ENCODE results near the gene LSM4.

Gene LSM4

GRCh38 chr19:18311502-18312091 is 11.3 kb downstream of the LSM4 start:
- DNase-seq (ENCODE audit: low spot score in 2 of 2), result no peak
- in situ Hi-C loops (cut with MboI; ENCODE audit: low sequenced_read_pairs), result no loop called here

GRCh38 chr19:18310966-18311365 is 11.9 kb downstream of the LSM4 start:
- no peak for DNase-seq (ENCODE audit: low spot score in 2 of 2)
- peaks cover 86% of the 10 kb centered on the region for H3K36me3 ChIP-seq (replicated peaks)

More at GRCh38 chr19:18311502-18312091, 11.3 kb downstream of the LSM4 start:
- no peak overlapping the region for H3K4me3 ChIP-seq
- H3K9me3 ChIP-seq, result no peaks in the 10 kb centered on the region
- no peaks in the 10 kb centered on the region for H3K4me1 ChIP-seq
- H3K27me3 ChIP-seq (ENCODE audit: low read depth), result no peaks in the 10 kb centered on the region
- H3K36me3 ChIP-seq (replicated peaks), result peaks cover 87% of the 10 kb centered on the region

GRCh38 chr19:18310118-18310909 is 12.6 kb downstream of the LSM4 start:
- in situ Hi-C loops (cut with MboI; ENCODE audit: low sequenced_read_pairs), result no loop called here
- Histone ChIP-seq H3K36me3 (replicated peaks) (peaks cover 79% of the 10 kb centered on the region), H3K9me3 (no peaks in the 10 kb centered on the region), H3K27me3 (ENCODE audit: low read depth) (no peaks in the 10 kb centered on the region), H3K4me1 (peaks cover under 1% of the 10 kb centered on the region; the same call in 1 of the 2 replicates), H3K4me3 (no peak overlapping the region)
- no peak for DNase-seq (ENCODE audit: low spot score in 2 of 2)

More at GRCh38 chr19:18310966-18311365, 11.9 kb downstream of the LSM4 start:
- Histone ChIP-seq H3K4me3 (no peak overlapping the region), H3K9me3 (no peaks in the 10 kb centered on the region), H3K4me1 (no peaks in the 10 kb centered on the region), H3K27me3 (ENCODE audit: low read depth) (no peaks in the 10 kb centered on the region)
- in situ Hi-C loops (cut with MboI; ENCODE audit: low sequenced_read_pairs), result no loop called here

- Histone ChIP-seq H3K4me3 (no peak overlapping the region), H3K9me3 (no peaks in the 10 kb centered on the region), H3K36me3 (replicated peaks) (peaks cover 72% of the 10 kb centered on the region), H3K4me1 (peaks cover 8% of the 10 kb centered on the region), H3K27me3 (ENCODE audit: low read depth) (no peaks in the 10 kb centered on the region)
- no peak for DNase-seq (ENCODE audit: low spot score in 2 of 2)
- in situ Hi-C loops (cut with MboI; ENCODE audit: low sequenced_read_pairs), result no loop called here
Observed at GRCh38 chr19:18309525-18310064, 13.3 kb downstream of the LSM4 start.

GRCh38 chr19:18308948-18309325 is 13.9 kb downstream of the LSM4 start:
- in situ Hi-C loops (cut with MboI; ENCODE audit: low sequenced_read_pairs), result no loop called here
- Histone ChIP-seq H3K9me3 (no peaks in the 10 kb centered on the region), H3K27me3 (ENCODE audit: low read depth) (no peaks in the 10 kb centered on the region), H3K4me3 (no peak overlapping the region), H3K36me3 (replicated peaks) (peaks cover 66% of the 10 kb centered on the region), H3K4me1 (peaks cover 11% of the 10 kb centered on the region)
- DNase-seq (ENCODE audit: low spot score in 2 of 2), result no peak

GRCh38 chr19:18308051-18308947 is 14.6 kb downstream of the LSM4 start:
- in situ Hi-C loops (cut with MboI; ENCODE audit: low sequenced_read_pairs), result no loop called here
- peaks cover 59% of the 10 kb centered on the region for H3K36me3 ChIP-seq (replicated peaks)
- H3K4me1 ChIP-seq, result peaks cover 11% of the 10 kb centered on the region
- DNase-seq (ENCODE audit: low spot score in 2 of 2), result no peak
- H3K4me3 ChIP-seq, result no peak overlapping the region
- no peaks in the 10 kb centered on the region for H3K27me3 ChIP-seq (ENCODE audit: low read depth)
- H3K9me3 ChIP-seq, result no peaks in the 10 kb centered on the region

- Histone ChIP-seq H3K36me3 (replicated peaks) (peaks cover 49% of the 10 kb centered on the region), H3K4me3 (no peak overlapping the region), H3K9me3 (no peaks in the 10 kb centered on the region), H3K4me1 (peaks cover 11% of the 10 kb centered on the region), H3K27me3 (ENCODE audit: low read depth) (no peaks in the 10 kb centered on the region)
- no peak for DNase-seq (ENCODE audit: low spot score in 2 of 2)
- in situ Hi-C loops (cut with MboI; ENCODE audit: low sequenced_read_pairs), result no loop called here
Observed at GRCh38 chr19:18307271-18307681, 15.6 kb downstream of the LSM4 start.

GRCh38 chr19:18306888-18307260 is 16.0 kb downstream of the LSM4 start:
- H3K4me1 ChIP-seq, result peaks cover 11% of the 10 kb centered on the region
- DNase-seq (ENCODE audit: low spot score in 2 of 2), result no peak

GRCh38 chr19:18306209-18306887 is 16.5 kb downstream of the LSM4 start:
- Histone ChIP-seq H3K9me3 (no peaks in the 10 kb centered on the region), H3K4me1 (peaks cover 11% of the 10 kb centered on the region), H3K4me3 (no peak overlapping the region), H3K27me3 (ENCODE audit: low read depth) (no peaks in the 10 kb centered on the region), H3K36me3 (replicated peaks) (peaks cover 40% of the 10 kb centered on the region)
- in situ Hi-C loops (cut with MboI; ENCODE audit: low sequenced_read_pairs), result no loop called here
- no peak for DNase-seq (ENCODE audit: low spot score in 2 of 2)

More at GRCh38 chr19:18306888-18307260, 16.0 kb downstream of the LSM4 start:
- H3K36me3 ChIP-seq (replicated peaks), result peaks cover 45% of the 10 kb centered on the region
- no peaks in the 10 kb centered on the region for H3K27me3 ChIP-seq (ENCODE audit: low read depth)
- no peak overlapping the region for H3K4me3 ChIP-seq
- no peaks in the 10 kb centered on the region for H3K9me3 ChIP-seq
- in situ Hi-C loops (cut with MboI; ENCODE audit: low sequenced_read_pairs), result no loop called here

- Histone ChIP-seq H3K27me3 (ENCODE audit: low read depth) (no peaks in the 10 kb centered on the region), H3K4me1 (peaks cover 11% of the 10 kb centered on the region), H3K9me3 (no peaks in the 10 kb centered on the region), H3K4me3 (no peak overlapping the region), H3K36me3 (replicated peaks) (peaks cover 26% of the 10 kb centered on the region)
- in situ Hi-C loops (cut with MboI; ENCODE audit: low sequenced_read_pairs), result no loop called here
- peak in 1 of 2 experiments; percentile 60 for DNase-seq (ENCODE audit: low spot score in 2 of 2)
Observed at GRCh38 chr19:18304458-18305310, 18.2 kb downstream of the LSM4 start.

GRCh38 chr19:18304208-18304457 is 18.7 kb downstream of the LSM4 start:
- Histone ChIP-seq H3K4me1 (peaks cover 11% of the 10 kb centered on the region), H3K4me3 (no peak overlapping the region)
- in situ Hi-C loops (cut with MboI; ENCODE audit: low sequenced_read_pairs), result no loop called here

GRCh38 chr19:18301718-18302111 is 21.2 kb downstream of the LSM4 start:
- Histone ChIP-seq H3K4me1 (peaks cover 11% of the 10 kb centered on the region), H3K36me3 (replicated peaks) (no peaks in the 10 kb centered on the region; the same call in 1 of the 2 replicates), H3K27me3 (ENCODE audit: low read depth) (no peaks in the 10 kb centered on the region), H3K4me3 (no peak overlapping the region), H3K9me3 (no peaks in the 10 kb centered on the region)
- in situ Hi-C loops (cut with MboI; ENCODE audit: low sequenced_read_pairs), result no loop called here
- DNase-seq (ENCODE audit: low spot score in 2 of 2), result no peak

More at GRCh38 chr19:18304208-18304457, 18.7 kb downstream of the LSM4 start:
- no peak for DNase-seq (ENCODE audit: low spot score in 2 of 2)
- Histone ChIP-seq H3K27me3 (ENCODE audit: low read depth) (no peaks in the 10 kb centered on the region), H3K9me3 (no peaks in the 10 kb centered on the region), H3K36me3 (replicated peaks) (peaks cover 21% of the 10 kb centered on the region)
